GM12801 (cell line): ENCODE data around the gene RTN1.

Experiments
- CTCF ChIP-seq: IDR thresholded peaks from one replicate; pipeline ENCODE4 v1.5.1; 2011; ENCODE audit warnings: control low read depth; ENCODE audit not compliant: insufficient read length; ENCODE audit errors: extremely low read depth

The RTN1 gene

GRCh38 chr14:59870277-59871165 lies at the start of gene RTN1:
TSS of gene RTN1 (minus strand) at chr14:59870776. CDS start at chr14:59870630, 146 bp downstream.
- no peak for TF ChIP-seq CTCF

- TF ChIP-seq CTCF: no peak
Observed at GRCh38 chr14:59920378-59920683, 49.8 kb upstream of the RTN1 start.

GRCh38 chr14:59919570-59920377 lies 49.2 kb upstream of the RTN1 start, which contains the start of gene LRRC9:
TSS of gene LRRC9 (plus strand) at chr14:59920144.
- TF ChIP-seq CTCF: no peak

- no peak for TF ChIP-seq CTCF
Observed at GRCh38 chr14:59918824-59919569, 48.4 kb upstream of the RTN1 start.

- TF ChIP-seq CTCF: no peak
Observed at GRCh38 chr14:59913187-59913586, 42.6 kb upstream of the RTN1 start.

GRCh38 chr14:59912443-59912842 lies 41.9 kb upstream of the RTN1 start:
- TF ChIP-seq CTCF: no peak

- no peak for TF ChIP-seq CTCF
Observed at GRCh38 chr14:59905188-59905587, 34.6 kb upstream of the RTN1 start.
